IMR-90 (cell line): ENCODE data around the gene FARP1.

Source experiments
- BHLHE40 ChIP-seq: fragments of 150-350 bp; IDR thresholded peaks from 2 replicates; pipeline ENCODE4 v1.6.1; 2016; ENCODE audit warnings: mild to moderate bottlenecking, low read depth, low read length
- CEBPB ChIP-seq: IDR thresholded peaks from 2 replicates; pipeline ENCODE4 v1.6.1; 2012; ENCODE audit warnings: low read depth, low read length, improper control_type of control experiment
- FOS ChIP-seq: fragments of 150-350 bp; IDR thresholded peaks from 2 replicates; pipeline ENCODE4 v1.6.1; 2016; ENCODE audit warnings: low read depth, low read length
- MXI1 ChIP-seq: IDR thresholded peaks from 2 replicates; pipeline ENCODE4 v1.6.1; 2012; ENCODE audit warnings: low read depth, mild to moderate bottlenecking, low read length, moderate library complexity, borderline replicate concordance
- POLR2A ChIP-seq: IDR thresholded peaks from 2 replicates; pipeline ENCODE4 v1.6.1; 2012; ENCODE audit warnings: mild to moderate bottlenecking, low read depth, low read length
- RAD21 ChIP-seq: IDR thresholded peaks from 2 replicates; pipeline ENCODE4 v1.6.1; 2012; ENCODE audit warnings: low read length, improper control_type of control experiment
- RCOR1 ChIP-seq: IDR thresholded peaks from 2 replicates; pipeline ENCODE4 v1.6.1; 2012; ENCODE audit warnings: mild to moderate bottlenecking, low read length, improper control_type of control experiment; ENCODE audit not compliant: insufficient replicate concordance
- RFX5 ChIP-seq: IDR thresholded peaks from 2 replicates; pipeline ENCODE4 v1.8.0; 2012; ENCODE audit warnings: low read depth, mild to moderate bottlenecking, low read length, moderate library complexity
- SMC3 ChIP-seq: fragments of 150-350 bp; IDR thresholded peaks from 2 replicates; pipeline ENCODE4 v1.6.1; 2016; ENCODE audit warnings: low read depth, mild to moderate bottlenecking, antibody characterized with exemption, low read length, moderate library complexity
- TF ChIP-seq, protein P1 (sequence below): conservative IDR thresholded peaks from 2 replicates; pipeline ENCODE4 v1.5.1; 2012; ENCODE audit warnings: mild to moderate bottlenecking, low read depth, low read length, improper control_type of control experiment
- TF ChIP-seq, protein P2 (sequence below): fragments of 150-350 bp; IDR thresholded peaks from 2 replicates; pipeline ENCODE4 v1.6.1; 2017; ENCODE audit warnings: mild to moderate bottlenecking, antibody characterized with exemption, low read length, low read depth

DNA sequence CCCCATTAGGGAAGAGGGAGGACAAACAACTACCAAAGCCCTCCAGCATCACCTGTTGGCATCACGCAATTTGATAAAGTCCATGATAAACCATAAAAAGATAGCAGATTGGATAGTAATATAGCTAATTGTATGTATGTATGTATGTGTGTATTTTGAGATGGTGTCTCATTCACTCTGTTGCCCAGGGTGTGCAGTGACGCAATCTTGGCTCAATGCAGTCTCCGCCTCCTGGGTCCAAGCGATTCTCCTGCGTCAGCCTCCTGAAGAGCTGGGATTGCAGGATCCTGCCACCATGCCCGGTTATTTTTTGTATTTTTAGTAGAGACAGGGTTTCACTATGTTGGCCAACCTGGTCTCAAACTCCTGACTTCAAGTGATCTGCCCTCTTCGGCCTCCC, 108.8 kb downstream of the FARP1 start:
- TF ChIP-seq, protein P1, sequence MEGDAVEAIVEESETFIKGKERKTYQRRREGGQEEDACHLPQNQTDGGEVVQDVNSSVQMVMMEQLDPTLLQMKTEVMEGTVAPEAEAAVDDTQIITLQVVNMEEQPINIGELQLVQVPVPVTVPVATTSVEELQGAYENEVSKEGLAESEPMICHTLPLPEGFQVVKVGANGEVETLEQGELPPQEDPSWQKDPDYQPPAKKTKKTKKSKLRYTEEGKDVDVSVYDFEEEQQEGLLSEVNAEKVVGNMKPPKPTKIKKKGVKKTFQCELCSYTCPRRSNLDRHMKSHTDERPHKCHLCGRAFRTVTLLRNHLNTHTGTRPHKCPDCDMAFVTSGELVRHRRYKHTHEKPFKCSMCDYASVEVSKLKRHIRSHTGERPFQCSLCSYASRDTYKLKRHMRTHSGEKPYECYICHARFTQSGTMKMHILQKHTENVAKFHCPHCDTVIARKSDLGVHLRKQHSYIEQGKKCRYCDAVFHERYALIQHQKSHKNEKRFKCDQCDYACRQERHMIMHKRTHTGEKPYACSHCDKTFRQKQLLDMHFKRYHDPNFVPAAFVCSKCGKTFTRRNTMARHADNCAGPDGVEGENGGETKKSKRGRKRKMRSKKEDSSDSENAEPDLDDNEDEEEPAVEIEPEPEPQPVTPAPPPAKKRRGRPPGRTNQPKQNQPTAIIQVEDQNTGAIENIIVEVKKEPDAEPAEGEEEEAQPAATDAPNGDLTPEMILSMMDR = no peak
- TF ChIP-seq CEBPB (peak; percentile 81), FOS (no peak), POLR2A (no peak), RCOR1 (no peak), RFX5 (no peak), BHLHE40 (no peak), RAD21 (no peak), SMC3 (no peak), MXI1 (no peak)
- TF ChIP-seq, protein P2, sequence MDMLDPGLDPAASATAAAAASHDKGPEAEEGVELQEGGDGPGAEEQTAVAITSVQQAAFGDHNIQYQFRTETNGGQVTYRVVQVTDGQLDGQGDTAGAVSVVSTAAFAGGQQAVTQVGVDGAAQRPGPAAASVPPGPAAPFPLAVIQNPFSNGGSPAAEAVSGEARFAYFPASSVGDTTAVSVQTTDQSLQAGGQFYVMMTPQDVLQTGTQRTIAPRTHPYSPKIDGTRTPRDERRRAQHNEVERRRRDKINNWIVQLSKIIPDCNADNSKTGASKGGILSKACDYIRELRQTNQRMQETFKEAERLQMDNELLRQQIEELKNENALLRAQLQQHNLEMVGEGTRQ = no peak
